H1 (cell line): ENCODE results near the gene TJP3. TPM values are rescaled to one million over a fixed set of nuclear protein-coding genes. Genes with fewer than 3 reads are reported as not detected.

Source experiments
- MAFK ChIP-seq: IDR thresholded peaks from 2 replicates; pipeline ENCODE4 v1.6.1; 2012; ENCODE audit warnings: low read depth, mild to moderate bottlenecking, improper control_type of control experiment, low read length
- polyA plus RNA-seq, 7 experiments: library from polyadenylated mRNA; depleted of rRNA in 3 of 7; stranded (reverse) in 5 of 7; unstranded in 2 of 7; fragments of >200 nt in 5 of 7; fragments of 200-250 nt in 2 of 7; gene quantifications; 1 replicate in 5 of 7; 2 replicates in 1 of 7; 4 replicates in 1 of 7; pipeline versions ENCODE4 v1.2.1 to v1.2.3, GENCODE V29; 2011 to 2013; ENCODE audit warnings: missing spikeins in 2 of 7, mixed read lengths in 2 of 7
- total RNA-seq: library from RNA; stranded (reverse); fragmentation: NEBNext Ultra II Directional; extraction: Animal tissue kit (Norgen Biotek cat#: 25700); gene quantifications from 2 replicates; pipeline ENCODE4 v1.2.1, GENCODE V29; 2021
- TF ChIP-seq, protein P1 (sequence below): fragments of 300-600 bp; sonication (generic); IDR thresholded peaks from 2 replicates; pipeline ENCODE4 v1.7.1; 2012; ENCODE audit warnings: low read length, moderate library complexity, mild to moderate bottlenecking, inconsistent platforms; ENCODE audit not compliant: insufficient replicate concordance

Gene TJP3
- total and polyA plus RNA-seq, 2 of the 8 experiments (the other 6 are each of a cell fraction or from before 2014, with no cell fraction given) = 17.1 to 26.1 TPM

GRCh38 chr19:3691726-3692125 is 16.5 kb upstream of the TJP3 start (continued):
- TF ChIP-seq, protein P1, sequence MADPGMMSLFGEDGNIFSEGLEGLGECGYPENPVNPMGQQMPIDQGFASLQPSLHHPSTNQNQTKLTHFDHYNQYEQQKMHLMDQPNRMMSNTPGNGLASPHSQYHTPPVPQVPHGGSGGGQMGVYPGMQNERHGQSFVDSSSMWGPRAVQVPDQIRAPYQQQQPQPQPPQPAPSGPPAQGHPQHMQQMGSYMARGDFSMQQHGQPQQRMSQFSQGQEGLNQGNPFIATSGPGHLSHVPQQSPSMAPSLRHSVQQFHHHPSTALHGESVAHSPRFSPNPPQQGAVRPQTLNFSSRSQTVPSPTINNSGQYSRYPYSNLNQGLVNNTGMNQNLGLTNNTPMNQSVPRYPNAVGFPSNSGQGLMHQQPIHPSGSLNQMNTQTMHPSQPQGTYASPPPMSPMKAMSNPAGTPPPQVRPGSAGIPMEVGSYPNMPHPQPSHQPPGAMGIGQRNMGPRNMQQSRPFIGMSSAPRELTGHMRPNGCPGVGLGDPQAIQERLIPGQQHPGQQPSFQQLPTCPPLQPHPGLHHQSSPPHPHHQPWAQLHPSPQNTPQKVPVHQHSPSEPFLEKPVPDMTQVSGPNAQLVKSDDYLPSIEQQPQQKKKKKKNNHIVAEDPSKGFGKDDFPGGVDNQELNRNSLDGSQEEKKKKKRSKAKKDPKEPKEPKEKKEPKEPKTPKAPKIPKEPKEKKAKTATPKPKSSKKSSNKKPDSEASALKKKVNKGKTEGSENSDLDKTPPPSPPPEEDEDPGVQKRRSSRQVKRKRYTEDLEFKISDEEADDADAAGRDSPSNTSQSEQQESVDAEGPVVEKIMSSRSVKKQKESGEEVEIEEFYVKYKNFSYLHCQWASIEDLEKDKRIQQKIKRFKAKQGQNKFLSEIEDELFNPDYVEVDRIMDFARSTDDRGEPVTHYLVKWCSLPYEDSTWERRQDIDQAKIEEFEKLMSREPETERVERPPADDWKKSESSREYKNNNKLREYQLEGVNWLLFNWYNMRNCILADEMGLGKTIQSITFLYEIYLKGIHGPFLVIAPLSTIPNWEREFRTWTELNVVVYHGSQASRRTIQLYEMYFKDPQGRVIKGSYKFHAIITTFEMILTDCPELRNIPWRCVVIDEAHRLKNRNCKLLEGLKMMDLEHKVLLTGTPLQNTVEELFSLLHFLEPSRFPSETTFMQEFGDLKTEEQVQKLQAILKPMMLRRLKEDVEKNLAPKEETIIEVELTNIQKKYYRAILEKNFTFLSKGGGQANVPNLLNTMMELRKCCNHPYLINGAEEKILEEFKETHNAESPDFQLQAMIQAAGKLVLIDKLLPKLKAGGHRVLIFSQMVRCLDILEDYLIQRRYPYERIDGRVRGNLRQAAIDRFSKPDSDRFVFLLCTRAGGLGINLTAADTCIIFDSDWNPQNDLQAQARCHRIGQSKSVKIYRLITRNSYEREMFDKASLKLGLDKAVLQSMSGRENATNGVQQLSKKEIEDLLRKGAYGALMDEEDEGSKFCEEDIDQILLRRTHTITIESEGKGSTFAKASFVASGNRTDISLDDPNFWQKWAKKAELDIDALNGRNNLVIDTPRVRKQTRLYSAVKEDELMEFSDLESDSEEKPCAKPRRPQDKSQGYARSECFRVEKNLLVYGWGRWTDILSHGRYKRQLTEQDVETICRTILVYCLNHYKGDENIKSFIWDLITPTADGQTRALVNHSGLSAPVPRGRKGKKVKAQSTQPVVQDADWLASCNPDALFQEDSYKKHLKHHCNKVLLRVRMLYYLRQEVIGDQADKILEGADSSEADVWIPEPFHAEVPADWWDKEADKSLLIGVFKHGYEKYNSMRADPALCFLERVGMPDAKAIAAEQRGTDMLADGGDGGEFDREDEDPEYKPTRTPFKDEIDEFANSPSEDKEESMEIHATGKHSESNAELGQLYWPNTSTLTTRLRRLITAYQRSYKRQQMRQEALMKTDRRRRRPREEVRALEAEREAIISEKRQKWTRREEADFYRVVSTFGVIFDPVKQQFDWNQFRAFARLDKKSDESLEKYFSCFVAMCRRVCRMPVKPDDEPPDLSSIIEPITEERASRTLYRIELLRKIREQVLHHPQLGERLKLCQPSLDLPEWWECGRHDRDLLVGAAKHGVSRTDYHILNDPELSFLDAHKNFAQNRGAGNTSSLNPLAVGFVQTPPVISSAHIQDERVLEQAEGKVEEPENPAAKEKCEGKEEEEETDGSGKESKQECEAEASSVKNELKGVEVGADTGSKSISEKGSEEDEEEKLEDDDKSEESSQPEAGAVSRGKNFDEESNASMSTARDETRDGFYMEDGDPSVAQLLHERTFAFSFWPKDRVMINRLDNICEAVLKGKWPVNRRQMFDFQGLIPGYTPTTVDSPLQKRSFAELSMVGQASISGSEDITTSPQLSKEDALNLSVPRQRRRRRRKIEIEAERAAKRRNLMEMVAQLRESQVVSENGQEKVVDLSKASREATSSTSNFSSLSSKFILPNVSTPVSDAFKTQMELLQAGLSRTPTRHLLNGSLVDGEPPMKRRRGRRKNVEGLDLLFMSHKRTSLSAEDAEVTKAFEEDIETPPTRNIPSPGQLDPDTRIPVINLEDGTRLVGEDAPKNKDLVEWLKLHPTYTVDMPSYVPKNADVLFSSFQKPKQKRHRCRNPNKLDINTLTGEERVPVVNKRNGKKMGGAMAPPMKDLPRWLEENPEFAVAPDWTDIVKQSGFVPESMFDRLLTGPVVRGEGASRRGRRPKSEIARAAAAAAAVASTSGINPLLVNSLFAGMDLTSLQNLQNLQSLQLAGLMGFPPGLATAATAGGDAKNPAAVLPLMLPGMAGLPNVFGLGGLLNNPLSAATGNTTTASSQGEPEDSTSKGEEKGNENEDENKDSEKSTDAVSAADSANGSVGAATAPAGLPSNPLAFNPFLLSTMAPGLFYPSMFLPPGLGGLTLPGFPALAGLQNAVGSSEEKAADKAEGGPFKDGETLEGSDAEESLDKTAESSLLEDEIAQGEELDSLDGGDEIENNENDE = no peak
- TF ChIP-seq MAFK = no peak
